Loucy (cell line): ENCODE measurements around the gene PEF1.

Experiments used
- H2AFZ ChIP-seq: fragments of 200-600 bp; sonication (generic); 2 replicates; pipeline ENCODE4 v1.6.0; 2016; ENCODE audit warnings: antibody characterized with exemption, mild to moderate bottlenecking, low read length, moderate library complexity
- H3F3A ChIP-seq: fragments of 200-600 bp; 2 replicates; pipeline ENCODE4 v1.6.0; 2016; ENCODE audit warnings: antibody characterized with exemption, low read depth, mild to moderate bottlenecking
- H3K27me3 ChIP-seq: fragments of 200-600 bp; sonication (generic); 2 replicates; pipeline ENCODE4 v1.6.1; 2014; ENCODE audit warnings: low read length, mild to moderate bottlenecking; ENCODE audit not compliant: insufficient read depth, poor library complexity, severe bottlenecking
- H3K36me3 ChIP-seq: fragments of 200-600 bp; sonication (generic); 2 replicates; pipeline ENCODE4 v1.6.1; 2016; ENCODE audit warnings: low read length; ENCODE audit not compliant: insufficient read depth
- H3K4me1 ChIP-seq: fragments of 200-600 bp; sonication (generic); 2 replicates; pipeline ENCODE4 v1.5.1; 2014; ENCODE audit warnings: low read length, mild to moderate bottlenecking; ENCODE audit not compliant: insufficient read depth, poor library complexity, severe bottlenecking
- H3K4me2 ChIP-seq: fragments of 200-600 bp; sonication (generic); 2 replicates; pipeline ENCODE4 v1.6.0; 2014; ENCODE audit warnings: antibody characterized with exemption, low read length, low read depth, mild to moderate bottlenecking; ENCODE audit not compliant: poor library complexity, severe bottlenecking
- H3K4me3 ChIP-seq: fragments of 200-600 bp; sonication (generic); 2 replicates; pipeline ENCODE4 v1.5.1; 2014; ENCODE audit warnings: low read length, mild to moderate bottlenecking, mixed read lengths; ENCODE audit not compliant: poor library complexity, severe bottlenecking
- H3K79me2 ChIP-seq: fragments of 200-600 bp; sonication (generic); 2 replicates; pipeline ENCODE4 v1.6.1; 2014; ENCODE audit warnings: low read length; ENCODE audit not compliant: insufficient read depth
- H3K9ac ChIP-seq: fragments of 200-600 bp; sonication (generic); 2 replicates; pipeline ENCODE4 v1.6.0; 2014; ENCODE audit warnings: mild to moderate bottlenecking, low read depth, low read length, moderate library complexity; ENCODE audit not compliant: poor library complexity, severe bottlenecking
- H3K9me2 ChIP-seq: fragments of 200-600 bp; sonication (generic); replicated peaks from 2 replicates; pipeline ENCODE4 v1.6.1; 2016; ENCODE audit warnings: low read depth, low read length, mixed read lengths
- H3K9me3 ChIP-seq: fragments of 200-600 bp; sonication (generic); 2 replicates; pipeline ENCODE4 v1.6.1; 2014; ENCODE audit warnings: mild to moderate bottlenecking, antibody characterized with exemption, low read length, low read depth; ENCODE audit not compliant: insufficient read depth
- H4K20me1 ChIP-seq: fragments of 200-600 bp; sonication (generic); 2 replicates; pipeline ENCODE4 v1.6.0; 2014; ENCODE audit warnings: antibody characterized with exemption, low read length, mild to moderate bottlenecking; ENCODE audit not compliant: insufficient read depth, poor library complexity, severe bottlenecking
- CTCF ChIP-seq: fragments of 200-600 bp; sonication (generic); conservative IDR thresholded peaks from 2 replicates; pipeline ENCODE4 v1.5.1; 2014; ENCODE audit warnings: mild to moderate bottlenecking, antibody characterized with exemption, low read length
- EZH2phosphoT487 ChIP-seq: fragments of 200-600 bp; IDR thresholded peaks from 2 replicates; pipeline ENCODE4 v1.6.1; 2018; ENCODE audit warnings: antibody characterized with exemption, mild to moderate bottlenecking, moderate library complexity, borderline replicate concordance

PEF1 gene

GRCh38 chr1:31670593-31670964 is 25.9 kb upstream of the PEF1 start:
- Histone ChIP-seq H2AFZ (peak overlapping the region; percentile 78), H3K9ac (no peak overlapping the region), H3K79me2 (no peaks in the 10 kb centered on the region), H3K9me2 (no peaks in the 10 kb centered on the region), H4K20me1 (no peaks in the 10 kb centered on the region), H3K4me2 (peak overlapping the region; percentile 24), H3K9me3 (no peaks in the 10 kb centered on the region), H3K4me3 (no peak overlapping the region), H3K27me3 (no peaks in the 10 kb centered on the region), H3K36me3 (no peaks in the 10 kb centered on the region), H3K4me1 (peaks cover 4% of the 10 kb centered on the region), H3F3A (no peaks in the 10 kb centered on the region)
- TF ChIP-seq EZH2phosphoT487 (no peak), CTCF (no peak)

GRCh38 chr1:31669786-31670592 is 25.3 kb upstream of the PEF1 start:
- Histone ChIP-seq H3K36me3 (no peaks in the 10 kb centered on the region), H3K9ac (no peak overlapping the region), H3K9me2 (no peaks in the 10 kb centered on the region), H3K9me3 (no peaks in the 10 kb centered on the region), H4K20me1 (no peaks in the 10 kb centered on the region), H3K27me3 (no peaks in the 10 kb centered on the region), H3K4me3 (no peak overlapping the region), H3K4me2 (peak overlapping the region; percentile 24), H2AFZ (peak overlapping the region; percentile 78), H3K4me1 (peaks cover 4% of the 10 kb centered on the region), H3F3A (no peaks in the 10 kb centered on the region), H3K79me2 (no peaks in the 10 kb centered on the region)
- TF ChIP-seq EZH2phosphoT487 = no peak
- TF ChIP-seq CTCF = peak; percentile 30; the same call in 1 of the 2 replicates

- Histone ChIP-seq H2AFZ (no peak overlapping the region), H3F3A (no peaks in the 10 kb centered on the region), H3K4me1 (peaks cover 4% of the 10 kb centered on the region), H3K79me2 (no peaks in the 10 kb centered on the region), H3K4me2 (no peak overlapping the region), H4K20me1 (no peaks in the 10 kb centered on the region), H3K9me3 (no peaks in the 10 kb centered on the region), H3K36me3 (no peaks in the 10 kb centered on the region), H3K9ac (no peak overlapping the region), H3K9me2 (no peaks in the 10 kb centered on the region), H3K27me3 (no peaks in the 10 kb centered on the region), H3K4me3 (no peak overlapping the region)
- TF ChIP-seq EZH2phosphoT487 = no peak
- TF ChIP-seq CTCF = no peak
These were observed 24.7 kb upstream of the PEF1 start for GRCh38 chr1:31669433-31669785.
